ENCODE data around the gene PITX2. TPM values are rescaled to one million over a fixed set of nuclear protein-coding genes. Genes with fewer than 3 reads are reported as not detected.

PITX2 gene
- total RNA-seq, 1 experiment from 2014 or later, result 8.3 TPM

- BruUV-seq (replicated peaks), result no TSS peak
- Histone ChIP-seq H3K9ac (ENCODE audit: low read length) (no peak overlapping the region), H4K20me1 (ENCODE audit: insufficient read depth) (no peaks in the 10 kb centered on the region), H3K4me2 (ENCODE audit: low read length) (no peak overlapping the region), H2AFZ (ENCODE audit: low read depth, low read length, poor library complexity, severe bottlenecking) (no peak overlapping the region), H3K4me3 (replicated peaks in 1 of 2; ENCODE audit: low read depth in 1 of 2, low read length in 2 of 2) (no peak overlapping the region), H3K9me3 (ENCODE audit: control insufficient read depth in 1 of 2, insufficient read depth in 1 of 2, low read depth in 1 of 2, low read length in 2 of 2) (no peaks in the 10 kb centered on the region), H3K4me1 (ENCODE audit: control insufficient read depth in 1 of 2, insufficient read depth in 2 of 2, low read length in 2 of 2) (peaks cover 0 to 8% of the 10 kb centered on the region in 2 experiments; a peak in 2 of 4 replicates), H3K27ac (ENCODE audit: low read depth, low read length) (no peak overlapping the region), H3K27me3 (ENCODE audit: insufficient read depth, low read length) (no peaks in the 10 kb centered on the region), H3K9me2 (ENCODE audit: insufficient read depth) (no peaks in the 10 kb centered on the region), H3K79me2 (ENCODE audit: insufficient read depth, low read length) (no peaks in the 10 kb centered on the region), H3K36me3 (ENCODE audit: control insufficient read depth in 1 of 2, insufficient read depth in 2 of 2, low read length in 2 of 2) (no peaks in the 10 kb centered on the region)
- RAD21 ChIA-PET (ENCODE audit: low non-redundant PET in 1 of 2, low total read pairs in 2 of 2, uncharacterized antibody in 2 of 2, unreplicated experiment in 2 of 2), result no interaction called here
- ATAC-seq, result no peak
- POLR2A ChIA-PET, result no interaction called here
- DNase-seq (ENCODE audit: low read depth, low spot score), result no peak
- CTCF ChIA-PET, result no interaction called here
- intact Hi-C loops (cut with micrococcal nuclease), result no loop called here
- TF ChIP-seq TCF7L2 (IDR thresholded peaks at IDR 0.05; ENCODE audit: borderline replicate concordance, extremely low read depth, insufficient read depth, insufficient read length) (no peak), MAX (IDR thresholded peaks at IDR 0.05) (no peak), ATF3 (IDR thresholded peaks at IDR 0.05) (no peak), CEBPB (IDR thresholded peaks at IDR 0.05; ENCODE audit: low read depth) (no peak)
These were observed 45.8 kb upstream of the PITX2 start for GRCh38 chr4:110668463-110669235.

GRCh38 chr4:110667670-110668069 lies 44.8 kb upstream of the PITX2 start:
- RAD21 ChIA-PET (ENCODE audit: low non-redundant PET in 1 of 2, low total read pairs in 2 of 2, uncharacterized antibody in 2 of 2, unreplicated experiment in 2 of 2), result no interaction called here
- no peaks in the 10 kb centered on the region for H3K27me3 ChIP-seq (ENCODE audit: insufficient read depth, low read length)
- no TSS peak for BruUV-seq (replicated peaks)
- H3K79me2 ChIP-seq (ENCODE audit: insufficient read depth, low read length), result no peaks in the 10 kb centered on the region
- H3K27ac ChIP-seq (ENCODE audit: low read depth, low read length), result no peak overlapping the region
- no peak overlapping the region for H2AFZ ChIP-seq (ENCODE audit: low read depth, low read length, poor library complexity, severe bottlenecking)
- H3K4me1 ChIP-seq (ENCODE audit: control insufficient read depth in 1 of 2, insufficient read depth in 2 of 2, low read length in 2 of 2), result peaks cover 0 to 13% of the 10 kb centered on the region in 2 experiments; a peak in 2 of 4 replicates
- no peaks in the 10 kb centered on the region for H3K9me3 ChIP-seq (ENCODE audit: control insufficient read depth in 1 of 2, insufficient read depth in 1 of 2, low read depth in 1 of 2, low read length in 2 of 2)
- H3K9me2 ChIP-seq (ENCODE audit: insufficient read depth), result no peaks in the 10 kb centered on the region
- no peak for TF ChIP-seq FOSL1 (IDR thresholded peaks at IDR 0.05; ENCODE audit: low read depth)
- TF ChIP-seq CEBPB (IDR thresholded peaks at IDR 0.05; ENCODE audit: low read depth), result no peak
- no peak for TF ChIP-seq ATF3 (IDR thresholded peaks at IDR 0.05)
- TF ChIP-seq EZH2 (IDR thresholded peaks at IDR 0.05), result no peak
- TF ChIP-seq TCF7L2 (IDR thresholded peaks at IDR 0.05; ENCODE audit: borderline replicate concordance, extremely low read depth, insufficient read depth, insufficient read length), result no peak
- no peak for TF ChIP-seq ZNF274 (IDR thresholded peaks at IDR 0.05; ENCODE audit: low read depth, low read length)
- no peak for TF ChIP-seq EGR1 (IDR thresholded peaks at IDR 0.05; ENCODE audit: low read depth)
- TF ChIP-seq ZFX (IDR thresholded peaks at IDR 0.05), result no peak
- no peak for TF ChIP-seq SRF (IDR thresholded peaks at IDR 0.05; ENCODE audit: low read depth)
- TF ChIP-seq REST (IDR thresholded peaks at IDR 0.05; ENCODE audit: low read depth), result no peak
- TF ChIP-seq MAX (IDR thresholded peaks at IDR 0.05), result no peak
- no peak for TF ChIP-seq RAD21 (IDR thresholded peaks at IDR 0.05; ENCODE audit: low read depth)
- TF ChIP-seq SP1 (IDR thresholded peaks at IDR 0.05; ENCODE audit: low read depth), result no peak
- DNase-seq (ENCODE audit: low read depth, low spot score) (no peak), ATAC-seq (no peak)
- H3K4me3 ChIP-seq (replicated peaks in 1 of 2; ENCODE audit: low read depth in 1 of 2, low read length in 2 of 2), result no peak overlapping the region
- CTCF ChIA-PET, result no interaction called here
- POLR2A ChIA-PET, result no interaction called here
- intact Hi-C loops (cut with micrococcal nuclease), result no loop called here
- no peaks in the 10 kb centered on the region for H3K36me3 ChIP-seq (ENCODE audit: control insufficient read depth in 1 of 2, insufficient read depth in 2 of 2, low read length in 2 of 2)
- no peaks in the 10 kb centered on the region for H4K20me1 ChIP-seq (ENCODE audit: insufficient read depth)
- no peak overlapping the region for H3K4me2 ChIP-seq (ENCODE audit: low read length)
- H3K9ac ChIP-seq (ENCODE audit: low read length), result no peak overlapping the region

Data from HCT116 (cell line).